ENCODE data around the gene PIEZO2.

- TF ChIP-seq CTCF (IDR thresholded peaks at IDR 0.05) = no peak
- no peak for TF ChIP-seq POLR2A (IDR thresholded peaks at IDR 0.05; ENCODE audit: low read depth)
- no peak for TF ChIP-seq EP300 (IDR thresholded peaks at IDR 0.05)
Measured at GRCh38 chr18:10842371-10842770, 307.0 kb downstream of the PIEZO2 start.
